ENCODE measurements around the gene FOXQ1.

GRCh38 chr6:1279065-1279464, 32.8 kb upstream of the FOXQ1 start:
- TF ChIP-seq POLR2A (IDR thresholded peaks at IDR 0.05; ENCODE audit: low read length) (no peak), GATA1 (IDR thresholded peaks at IDR 0.05; ENCODE audit: low read depth, low read length) (no peak)

Data from erythroblast (primary cell).